ENCODE measurements around the gene ARHGEF7. TPM values are rescaled to one million over a fixed set of nuclear protein-coding genes. Genes with fewer than 3 reads are reported as not detected.

The ARHGEF7 gene
- total RNA-seq, 1 experiment from 2014 or later, result 46.2 TPM

GRCh38 chr13:111326621-111326965 lies 211.5 kb downstream of the ARHGEF7 start:
- H3K4me1 ChIP-seq (ENCODE audit: control insufficient read depth in 1 of 2, insufficient read depth in 2 of 2, low read length in 2 of 2), result no peaks in the 10 kb centered on the region
- no peak for TF ChIP-seq ZBTB33 (IDR thresholded peaks at IDR 0.05; ENCODE audit: extremely low read depth, insufficient replicate concordance, low read length)
- TF ChIP-seq ZNF274 (IDR thresholded peaks at IDR 0.05; ENCODE audit: low read depth, low read length), result no peak
- no peak for TF ChIP-seq POLR2A (IDR thresholded peaks at IDR 0.05; ENCODE audit: borderline replicate concordance, extremely low read depth, insufficient read depth, insufficient read length)
- TF ChIP-seq FOSL1 (IDR thresholded peaks at IDR 0.05; ENCODE audit: low read depth), result no peak
- no peak for TF ChIP-seq ATF3 (IDR thresholded peaks at IDR 0.05)
- TF ChIP-seq CTCF (IDR thresholded peaks at IDR 0.05 in 2 of 3, conservative IDR thresholded peaks at IDR 0.05 in 1 of 3; ENCODE audit: borderline replicate concordance in 1 of 3, insufficient read depth in 1 of 3, low read depth in 2 of 3, low read length in 2 of 3), result no peak
- TF ChIP-seq SIN3A (IDR thresholded peaks at IDR 0.05; ENCODE audit: low read depth), result no peak
- no peak for TF ChIP-seq EGR1 (IDR thresholded peaks at IDR 0.05; ENCODE audit: low read depth)
- no peak for TF ChIP-seq ELF1 (IDR thresholded peaks at IDR 0.05; ENCODE audit: borderline replicate concordance, low read depth)
- TF ChIP-seq RAD21 (IDR thresholded peaks at IDR 0.05; ENCODE audit: low read depth), result no peak
- TF ChIP-seq MAX (IDR thresholded peaks at IDR 0.05), result no peak
- TF ChIP-seq TCF7L2 (IDR thresholded peaks at IDR 0.05; ENCODE audit: borderline replicate concordance, extremely low read depth, insufficient read depth, insufficient read length), result no peak
- no peak for TF ChIP-seq CEBPB (IDR thresholded peaks at IDR 0.05; ENCODE audit: low read depth)
- H3K4me2 ChIP-seq (ENCODE audit: low read length), result no peak overlapping the region
- H3K27ac ChIP-seq (ENCODE audit: low read depth, low read length), result no peak overlapping the region
- no peaks in the 10 kb centered on the region for H3K36me3 ChIP-seq (ENCODE audit: control insufficient read depth in 1 of 2, insufficient read depth in 2 of 2, low read length in 2 of 2)
- H3K79me2 ChIP-seq (ENCODE audit: insufficient read depth, low read length), result no peaks in the 10 kb centered on the region
- CTCF ChIA-PET, result no interaction called here
- intact Hi-C loops (cut with micrococcal nuclease), result no loop called here
- no TSS peak for BruUV-seq (replicated peaks)
- H3K9me2 ChIP-seq (ENCODE audit: insufficient read depth), result no peaks in the 10 kb centered on the region
- ATAC-seq, result no peak
- POLR2A ChIA-PET, result no interaction called here
- DNase-seq (ENCODE audit: low read depth, low spot score), result no peak
- H3K4me3 ChIP-seq (replicated peaks in 1 of 2; ENCODE audit: low read depth in 1 of 2, low read length in 2 of 2), result no peak overlapping the region
- H3K27me3 ChIP-seq (ENCODE audit: insufficient read depth, low read length), result no peaks in the 10 kb centered on the region
- no peak overlapping the region for H3K9ac ChIP-seq (ENCODE audit: low read length)
- RAD21 ChIA-PET (ENCODE audit: low non-redundant PET in 1 of 2, low total read pairs in 2 of 2, uncharacterized antibody in 2 of 2, unreplicated experiment in 2 of 2), result no interaction called here
- no peaks in the 10 kb centered on the region for H4K20me1 ChIP-seq (ENCODE audit: insufficient read depth)
- H2AFZ ChIP-seq (ENCODE audit: low read depth, low read length, poor library complexity, severe bottlenecking), result no peak overlapping the region
- H3K9me3 ChIP-seq (ENCODE audit: control insufficient read depth in 1 of 2, insufficient read depth in 1 of 2, low read depth in 1 of 2, low read length in 2 of 2), result no peaks in the 10 kb centered on the region
